Esophagus squamous epithelium (tissue), 4 donors: Measurements from ENCODE around the gene AGR2.

ENCODE experiments used
- CTCF ChIP-seq, 6 experiments: fragments of 450-650 bp in 4 of 6; fragments of 200-600 bp in 2 of 6; sonication (generic) in 2 of 6; IDR thresholded peaks; one replicate each; pipeline ENCODE4 v1.5.1; 2016 to 2019; ENCODE audit warnings: antibody characterized with exemption in 6 of 6, mild to moderate bottlenecking in 4 of 6, moderate library complexity in 4 of 6
- POLR2A ChIP-seq, 4 donors: fragments of 450-650 bp; IDR thresholded peaks; one replicate each; pipeline ENCODE4 v1.6.1; 2017; ENCODE audit warnings: antibody characterized with exemption in 4 of 4, mild to moderate bottlenecking in 4 of 4, moderate library complexity in 3 of 4

GRCh38 chr7:16745645-16746044 is 59.2 kb downstream of the AGR2 start:
- no peak for TF ChIP-seq CTCF (IDR thresholded peaks at IDR 0.05)
- TF ChIP-seq POLR2A (IDR thresholded peaks at IDR 0.05), result no peak
